ENCODE results near the gene KRT31. TPM values are rescaled to one million over a fixed set of nuclear protein-coding genes. Genes with fewer than 3 reads are reported as not detected.
"Not testable (repeated sequence)": the region's sequence is repeated elsewhere in the genome, so short reads cannot be mapped to it uniquely, and the experiment has no call there.

Gene KRT31
- total RNA-seq, 1 donor from 2014 or later, result not detected

DNA sequence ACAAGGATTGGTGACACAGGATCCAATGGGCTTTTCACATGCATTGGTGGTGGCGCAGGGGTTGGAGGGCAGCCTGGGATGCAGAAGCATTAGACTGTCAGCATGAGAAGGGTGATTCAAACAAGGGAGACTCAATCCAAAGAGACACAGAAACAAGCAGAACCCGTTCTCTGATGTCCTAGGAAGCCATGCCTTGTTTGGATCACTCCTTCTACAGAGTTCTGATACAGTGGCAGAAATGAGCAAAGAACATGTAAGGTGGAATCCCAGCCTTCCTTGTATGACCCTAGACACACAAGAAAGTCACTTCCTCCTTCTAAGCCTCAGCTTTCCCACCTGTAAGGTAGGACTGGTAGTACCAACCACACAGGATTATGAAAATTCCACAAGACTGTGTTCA lies 33.5 kb downstream of the KRT31 start:
- no peaks in the 10 kb centered on the region for H3K27me3 Mint-ChIP-seq (ENCODE audit: low read depth)
- no peak for DNase-seq (ENCODE audit: low spot score in 2 of 2, unreplicated experiment in 2 of 2)
- TF ChIP-seq, protein P1, sequence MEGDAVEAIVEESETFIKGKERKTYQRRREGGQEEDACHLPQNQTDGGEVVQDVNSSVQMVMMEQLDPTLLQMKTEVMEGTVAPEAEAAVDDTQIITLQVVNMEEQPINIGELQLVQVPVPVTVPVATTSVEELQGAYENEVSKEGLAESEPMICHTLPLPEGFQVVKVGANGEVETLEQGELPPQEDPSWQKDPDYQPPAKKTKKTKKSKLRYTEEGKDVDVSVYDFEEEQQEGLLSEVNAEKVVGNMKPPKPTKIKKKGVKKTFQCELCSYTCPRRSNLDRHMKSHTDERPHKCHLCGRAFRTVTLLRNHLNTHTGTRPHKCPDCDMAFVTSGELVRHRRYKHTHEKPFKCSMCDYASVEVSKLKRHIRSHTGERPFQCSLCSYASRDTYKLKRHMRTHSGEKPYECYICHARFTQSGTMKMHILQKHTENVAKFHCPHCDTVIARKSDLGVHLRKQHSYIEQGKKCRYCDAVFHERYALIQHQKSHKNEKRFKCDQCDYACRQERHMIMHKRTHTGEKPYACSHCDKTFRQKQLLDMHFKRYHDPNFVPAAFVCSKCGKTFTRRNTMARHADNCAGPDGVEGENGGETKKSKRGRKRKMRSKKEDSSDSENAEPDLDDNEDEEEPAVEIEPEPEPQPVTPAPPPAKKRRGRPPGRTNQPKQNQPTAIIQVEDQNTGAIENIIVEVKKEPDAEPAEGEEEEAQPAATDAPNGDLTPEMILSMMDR (IDR thresholded peaks at IDR 0.05; ENCODE audit: unreplicated experiment), result no peak
- peaks cover 7% of the 10 kb centered on the region for H3K4me1 Mint-ChIP-seq
- no peak overlapping the region for H3K4me3 Mint-ChIP-seq
- H3K9me3 Mint-ChIP-seq, result peaks cover 7% of the 10 kb centered on the region
- H3K36me3 Mint-ChIP-seq, result no peaks in the 10 kb centered on the region
- no peak overlapping the region for H3K27ac Mint-ChIP-seq

DNA sequence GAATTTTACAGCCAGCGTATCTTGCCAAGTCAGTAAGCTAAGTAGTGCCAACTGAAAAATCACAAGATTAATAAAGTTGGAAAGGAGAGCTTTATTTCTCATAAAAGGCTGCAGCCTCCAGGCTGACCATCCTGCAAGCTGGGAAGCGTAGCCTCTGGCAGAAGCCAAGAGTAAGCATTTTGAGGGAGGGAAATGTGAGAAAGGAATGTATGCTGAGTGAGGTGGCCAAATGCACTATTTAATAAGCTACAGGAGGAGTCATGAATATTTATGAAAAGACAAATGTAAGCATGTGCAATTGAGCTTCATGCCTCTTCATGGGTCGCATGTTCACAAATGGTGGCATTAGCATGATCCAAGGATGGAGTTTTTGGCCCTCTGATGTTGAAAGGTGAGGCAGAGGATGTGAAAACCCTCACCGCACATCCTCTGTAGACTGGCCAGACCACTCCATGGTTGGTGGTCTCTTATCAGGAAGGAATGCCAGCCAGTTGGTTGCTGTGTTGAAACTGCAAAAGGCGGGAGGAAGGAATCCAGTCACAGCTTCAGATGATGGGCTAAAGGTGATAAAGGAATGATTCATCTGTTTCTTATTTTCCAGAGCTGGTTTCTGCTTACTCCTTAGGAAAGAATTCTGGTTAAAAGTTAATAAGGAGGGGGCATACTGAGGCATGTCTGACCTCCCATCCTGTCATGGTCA lies 37.0 kb downstream of the KRT31 start:
- Mint-ChIP-seq H3K4me1 (no peaks in the 10 kb centered on the region), H3K4me3 (no peak overlapping the region), H3K36me3 (no peaks in the 10 kb centered on the region), H3K9me3 (peaks cover 24% of the 10 kb centered on the region), H3K27me3 (ENCODE audit: low read depth) (no peaks in the 10 kb centered on the region), H3K27ac (no peak overlapping the region)
- DNase-seq (ENCODE audit: low spot score in 2 of 2, unreplicated experiment in 2 of 2), result no peak
- TF ChIP-seq, protein P1 (IDR thresholded peaks at IDR 0.05; ENCODE audit: unreplicated experiment), result no peak

DNA sequence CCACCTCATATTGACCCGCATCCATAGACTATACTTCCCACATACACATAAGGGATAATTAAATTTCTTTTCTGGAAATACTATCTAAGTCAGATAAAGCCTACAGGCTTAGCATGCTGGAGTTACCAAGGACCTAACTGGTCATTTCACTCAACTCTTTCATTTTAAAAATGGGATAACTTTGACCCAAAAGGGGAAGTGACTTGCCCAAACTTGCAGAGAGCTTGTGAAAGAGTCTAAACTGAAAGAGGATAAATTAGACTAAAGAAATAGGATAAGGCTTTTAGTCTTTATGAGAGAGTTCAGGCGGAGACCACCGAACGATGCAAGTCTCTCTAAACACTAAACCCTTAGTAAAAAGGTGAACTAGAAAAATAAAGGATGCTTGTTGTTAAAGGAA lies 42.9 kb downstream of the KRT31 start:
- Mint-ChIP-seq H3K27ac (no peak overlapping the region), H3K27me3 (ENCODE audit: low read depth) (no peaks in the 10 kb centered on the region), H3K4me3 (no peak overlapping the region), H3K4me1 (no peaks in the 10 kb centered on the region), H3K9me3 (peaks cover 17% of the 10 kb centered on the region), H3K36me3 (no peaks in the 10 kb centered on the region)
- DNase-seq (ENCODE audit: low spot score in 2 of 2, unreplicated experiment in 2 of 2), result no peak
- TF ChIP-seq, protein P1 (IDR thresholded peaks at IDR 0.05; ENCODE audit: unreplicated experiment), result no peak

- Mint-ChIP-seq H3K27me3 (ENCODE audit: low read depth) (no peaks in the 10 kb centered on the region), H3K27ac (no peak overlapping the region), H3K4me3 (no peak overlapping the region), H3K9me3 (peaks cover 17% of the 10 kb centered on the region), H3K4me1 (no peaks in the 10 kb centered on the region), H3K36me3 (no peaks in the 10 kb centered on the region)
- no peak for DNase-seq (ENCODE audit: low spot score in 2 of 2, unreplicated experiment in 2 of 2)
- TF ChIP-seq, protein P1 (IDR thresholded peaks at IDR 0.05; ENCODE audit: unreplicated experiment), result no peak
Observed at GRCh38 chr17:41352597-41353366, 44.6 kb downstream of the KRT31 start.

DNA sequence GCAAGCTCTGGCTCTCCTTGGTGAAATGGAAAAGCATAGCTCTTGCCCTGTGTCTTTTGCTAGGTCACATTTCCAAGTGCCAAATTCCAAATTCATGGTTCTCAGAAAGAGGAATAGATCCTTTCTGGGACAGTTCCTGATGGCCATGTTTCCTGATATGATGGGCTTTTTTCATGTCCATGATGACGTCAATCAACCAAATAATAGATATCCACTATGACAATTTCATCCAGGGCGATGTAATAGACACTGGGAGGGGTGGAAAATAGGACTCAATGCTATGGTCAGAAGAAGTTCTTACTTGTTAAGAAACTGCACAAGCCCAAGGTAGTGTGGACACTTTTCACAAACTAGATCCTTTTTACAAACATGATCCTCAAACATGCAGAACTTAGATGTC lies 46.2 kb downstream of the KRT31 start:
- TF ChIP-seq, protein P1 (IDR thresholded peaks at IDR 0.05; ENCODE audit: unreplicated experiment), result no peak

GRCh38 chr17:41350381-41350878 lies 47.0 kb downstream of the KRT31 start, which contains the start of gene KRT33A:
Gene KRT33A (minus strand): TSS chr17:41350828. CDS start chr17:41350767, 61 bp downstream.
- not testable (repeated sequence) for H3K4me1 Mint-ChIP-seq

More for the DNA sequence above, 46.2 kb downstream of the KRT31 start:
- no peak overlapping the region for H3K27ac Mint-ChIP-seq
- no peaks in the 10 kb centered on the region for H3K27me3 Mint-ChIP-seq (ENCODE audit: low read depth)
- no peaks in the 10 kb centered on the region for H3K36me3 Mint-ChIP-seq
- peaks cover 2% of the 10 kb centered on the region for H3K4me1 Mint-ChIP-seq
- DNase-seq (ENCODE audit: low spot score in 2 of 2, unreplicated experiment in 2 of 2), result no peak
- peaks cover 4% of the 10 kb centered on the region for H3K9me3 Mint-ChIP-seq
- H3K4me3 Mint-ChIP-seq, result no peak overlapping the region

More at GRCh38 chr17:41350381-41350878, 47.0 kb downstream of the KRT31 start, which contains the start of gene KRT33A:
- not testable (repeated sequence) for H3K27ac Mint-ChIP-seq; H3K4me3 Mint-ChIP-seq; H3K27me3 Mint-ChIP-seq (ENCODE audit: low read depth); DNase-seq (ENCODE audit: low spot score in 2 of 2, unreplicated experiment in 2 of 2); H3K9me3 Mint-ChIP-seq; H3K36me3 Mint-ChIP-seq
